GM19397 (cell line): ENCODE data around the gene VPS26C.
A peak's percentile ranks its signal among the peaks of the same experiment; 100 is the strongest.

Source experiments
- ATAC-seq: cut with Tn5 transposase; IDR thresholded peaks from one replicate; pipeline ENCODE4 v1.9.1; 2021; ENCODE audit warnings: mild to moderate bottlenecking, moderate library complexity; ENCODE audit not compliant: unreplicated experiment

The VPS26C gene

DNA sequence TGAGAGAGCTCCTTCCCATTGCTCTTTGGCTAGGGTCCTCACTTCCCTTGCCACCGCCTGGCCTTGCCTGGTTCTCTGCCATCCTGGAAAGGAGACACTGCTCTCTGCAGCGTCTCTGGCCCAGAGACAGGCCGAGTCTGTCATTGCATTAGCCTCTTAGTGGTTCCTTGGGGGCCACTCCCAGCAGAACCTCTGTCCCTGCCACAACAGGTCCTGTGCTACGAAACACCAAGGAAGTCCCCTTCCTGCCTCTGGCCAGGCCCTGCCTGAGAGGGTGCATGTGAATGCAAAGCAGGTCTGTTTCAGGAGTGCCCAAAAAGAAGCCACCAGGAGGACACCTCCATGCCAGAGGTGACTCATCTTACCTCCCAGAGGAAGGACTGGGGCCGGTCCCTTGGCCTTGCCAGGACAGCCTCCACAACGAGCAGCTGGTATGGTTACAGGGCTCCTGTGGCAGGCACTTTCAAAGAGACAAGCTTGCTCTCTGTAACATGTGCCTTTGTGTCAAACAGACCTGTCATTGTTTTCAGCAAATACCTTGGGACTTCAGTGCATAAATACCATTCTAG lies 59.6 kb downstream of the VPS26C start:
- peak; percentile 46 for ATAC-seq

DNA sequence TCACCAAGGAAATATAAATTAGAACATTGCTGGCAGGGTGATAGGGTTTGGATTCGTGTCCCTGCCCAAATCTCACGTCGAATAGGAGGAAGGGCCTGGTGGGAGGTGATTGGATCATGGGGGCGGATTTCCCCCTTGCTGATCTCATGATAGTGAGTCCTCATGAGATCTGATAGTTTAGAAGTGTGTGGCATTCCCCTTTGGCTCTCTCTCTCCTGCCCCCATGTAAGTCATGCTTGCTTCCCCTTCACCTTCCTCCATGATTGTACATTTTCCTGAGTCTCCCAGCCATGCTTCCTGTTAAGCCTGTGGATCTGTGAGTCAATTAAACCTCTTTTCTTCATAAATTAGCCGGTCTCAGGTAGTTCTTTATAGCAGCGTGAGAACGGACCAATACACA lies 60.6 kb downstream of the VPS26C start:
- ATAC-seq, result no peak

DNA sequence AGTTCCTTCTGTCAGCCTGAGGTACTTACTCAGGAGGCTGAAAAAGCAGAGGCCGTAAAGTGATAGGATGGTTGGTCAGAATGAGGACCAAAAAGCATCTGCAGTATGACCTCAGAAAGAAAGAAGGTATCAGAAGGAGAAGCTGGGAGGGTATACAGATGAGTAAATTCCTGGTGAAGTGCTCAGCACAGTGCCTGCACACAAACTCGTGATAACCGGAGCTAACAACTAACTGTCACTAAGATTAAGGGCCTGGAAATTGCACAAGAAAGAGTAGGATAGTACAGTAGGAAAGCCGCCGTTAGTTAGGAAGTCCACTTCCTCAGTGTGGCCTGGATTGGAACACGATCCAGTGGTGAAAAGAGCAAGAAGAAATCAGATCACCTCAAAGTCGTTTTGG lies 62.6 kb downstream of the VPS26C start:
- no peak for ATAC-seq

DNA sequence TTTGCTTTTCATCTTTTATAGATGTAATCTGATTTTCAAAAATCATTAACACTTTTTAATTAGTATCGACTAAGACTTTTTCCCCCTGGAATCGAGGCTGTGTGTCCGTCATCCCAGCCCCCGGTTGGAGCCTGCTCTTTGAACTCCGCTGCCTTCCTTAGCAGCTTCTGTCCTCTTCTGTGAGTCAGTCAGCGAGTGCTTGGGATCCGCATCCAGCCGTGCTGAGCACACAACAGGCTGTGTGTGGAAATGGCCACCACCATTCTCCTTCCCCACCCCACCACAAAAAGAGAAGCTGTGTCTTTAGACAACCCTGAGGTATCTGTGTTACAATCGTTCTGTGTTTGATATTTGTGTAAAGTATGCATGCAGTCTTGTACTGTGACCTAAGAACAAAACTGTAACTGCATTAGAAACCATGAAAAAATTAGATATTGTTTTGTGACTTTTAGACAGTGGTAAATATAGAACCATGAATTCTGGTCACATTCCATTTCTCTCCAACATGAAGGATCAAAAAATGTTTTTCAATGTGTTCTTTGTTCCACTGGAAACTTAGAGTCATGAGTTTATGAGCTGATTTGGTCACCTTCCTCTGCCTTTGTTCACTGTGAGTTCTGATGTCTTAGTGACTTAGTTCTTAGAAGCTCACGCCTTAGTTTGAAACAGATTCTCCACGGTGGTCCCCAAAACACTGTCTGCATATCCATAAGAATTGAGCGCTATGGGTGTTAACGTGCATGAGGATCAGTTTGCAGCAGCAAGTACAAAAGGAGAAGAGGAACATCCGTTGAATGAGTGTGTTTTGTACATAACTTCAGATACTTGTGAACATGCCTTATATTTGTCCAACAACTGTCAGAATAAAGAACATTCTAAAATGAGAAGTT lies 64.7 kb downstream of the VPS26C start:
- ATAC-seq, result no peak

DNA sequence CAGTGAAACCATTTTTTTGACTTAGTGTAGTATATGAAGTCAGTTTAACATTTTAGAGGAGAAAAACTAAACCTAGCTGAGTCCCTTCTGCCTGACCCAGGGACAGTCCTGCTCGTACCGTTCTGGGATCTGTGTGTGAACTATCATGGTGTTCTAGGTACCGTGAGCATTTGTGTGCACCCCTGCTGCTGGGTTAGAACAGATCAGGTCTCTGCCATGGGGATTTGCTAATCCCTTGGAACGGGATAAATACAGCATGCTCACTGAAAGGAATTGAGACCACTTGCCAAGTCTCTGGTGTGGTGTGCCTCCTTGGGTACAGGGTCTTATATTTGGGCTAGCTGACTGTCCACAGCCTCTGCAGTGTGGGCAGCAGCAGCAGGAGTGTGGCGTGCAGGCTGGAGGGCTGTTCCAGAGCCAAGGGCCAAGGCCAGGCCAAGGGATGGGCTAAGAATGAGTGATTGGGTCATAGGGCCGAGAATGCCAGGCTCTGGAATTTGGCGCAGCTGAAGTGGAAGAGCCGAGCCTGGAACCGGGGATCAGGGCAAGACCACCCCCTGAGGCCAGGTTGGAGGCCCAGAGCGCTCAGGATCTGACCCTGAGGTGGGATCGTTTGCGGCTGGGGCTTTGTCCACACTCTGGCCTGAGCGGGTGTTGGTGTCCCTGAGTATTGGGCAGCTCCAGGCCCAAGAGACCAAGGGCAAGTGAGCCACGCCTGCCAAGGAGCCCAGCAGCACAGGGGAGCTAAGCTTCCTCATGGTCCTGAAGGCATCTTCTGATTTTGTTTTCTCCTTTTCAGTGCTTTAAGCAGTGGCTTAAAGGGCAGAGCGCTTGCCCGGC lies 66.3 kb downstream of the VPS26C start:
- ATAC-seq, result no peak

DNA sequence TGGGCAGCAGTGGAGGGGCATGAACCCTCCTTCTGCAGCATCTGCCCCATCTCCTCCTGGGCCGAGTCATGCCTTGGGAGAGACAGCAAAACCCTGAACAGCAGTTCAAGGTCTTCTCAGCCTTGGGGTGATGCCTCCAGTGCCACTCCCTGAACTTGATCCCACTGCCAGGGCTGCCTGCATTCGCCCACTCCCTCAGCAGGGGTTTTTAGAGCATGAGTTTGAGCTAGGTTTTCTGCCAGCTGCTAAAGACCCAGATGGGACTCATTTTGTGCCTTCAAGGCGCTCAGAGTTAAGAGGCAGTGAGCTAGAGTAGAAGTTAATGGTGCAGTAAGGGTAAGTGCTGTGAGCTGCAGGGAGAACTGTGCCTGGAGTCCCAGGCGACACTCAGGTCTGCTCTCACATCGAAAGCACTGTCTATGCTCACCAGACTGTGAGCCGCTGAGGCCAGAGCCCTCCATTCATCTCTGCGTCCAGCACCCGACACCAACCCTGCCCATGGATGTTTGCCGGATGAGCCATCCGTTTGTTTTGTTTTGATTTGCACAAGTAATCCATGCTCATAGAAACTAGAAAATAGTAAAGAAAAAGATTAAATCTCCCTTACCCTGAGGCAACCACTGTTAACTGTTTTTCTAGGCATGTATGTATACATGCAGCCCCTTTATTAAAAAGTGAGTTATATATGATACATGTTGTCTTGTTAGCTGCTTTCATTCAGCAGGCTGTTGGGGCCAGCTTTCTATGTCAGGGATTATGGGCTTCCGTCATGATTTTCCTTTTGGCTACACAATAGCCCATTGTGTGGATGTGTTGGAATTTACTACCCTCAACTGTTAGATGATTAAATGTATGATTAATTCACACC lies 67.8 kb downstream of the VPS26C start:
- no peak for ATAC-seq

DNA sequence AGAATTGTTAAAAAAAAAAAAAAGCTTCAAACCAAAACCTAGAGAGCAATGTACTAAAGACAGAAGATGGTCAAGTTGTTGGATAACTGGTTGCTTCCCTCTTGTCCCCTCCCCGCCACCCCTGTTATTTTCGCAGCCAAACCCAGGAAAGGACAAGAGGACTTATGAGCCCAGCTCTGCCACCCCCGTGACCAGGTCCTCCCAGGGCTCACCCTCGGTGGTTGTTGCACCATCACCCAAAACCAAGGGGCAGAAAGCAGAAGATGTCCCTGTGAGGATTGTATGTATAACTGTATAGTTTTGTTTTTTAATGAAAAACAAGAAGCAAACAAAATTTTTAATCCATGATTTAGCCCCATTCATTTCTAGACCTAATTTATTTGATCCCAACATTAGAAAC lies 69.4 kb downstream of the VPS26C start:
- ATAC-seq, result no peak

DNA sequence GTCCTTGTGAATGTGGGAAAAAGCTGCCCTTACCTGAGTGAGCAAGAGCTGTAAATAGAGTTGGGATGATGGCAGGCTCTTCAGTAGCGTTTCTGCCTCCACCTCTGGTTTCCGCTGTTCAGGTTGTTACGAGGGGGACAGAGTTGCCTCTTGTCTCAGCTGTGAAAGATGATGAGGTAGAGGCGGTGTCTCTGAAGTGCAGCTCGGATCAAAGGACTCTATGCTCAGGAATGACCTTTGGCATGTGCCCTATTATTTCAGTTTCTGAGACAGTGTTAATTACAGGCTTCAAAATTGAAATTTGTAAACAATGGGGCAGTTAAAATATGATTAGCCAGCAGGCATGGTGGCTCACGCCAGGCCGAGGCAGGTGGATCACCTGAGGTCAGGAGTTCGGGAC lies 70.3 kb downstream of the VPS26C start:
- no peak for ATAC-seq

DNA sequence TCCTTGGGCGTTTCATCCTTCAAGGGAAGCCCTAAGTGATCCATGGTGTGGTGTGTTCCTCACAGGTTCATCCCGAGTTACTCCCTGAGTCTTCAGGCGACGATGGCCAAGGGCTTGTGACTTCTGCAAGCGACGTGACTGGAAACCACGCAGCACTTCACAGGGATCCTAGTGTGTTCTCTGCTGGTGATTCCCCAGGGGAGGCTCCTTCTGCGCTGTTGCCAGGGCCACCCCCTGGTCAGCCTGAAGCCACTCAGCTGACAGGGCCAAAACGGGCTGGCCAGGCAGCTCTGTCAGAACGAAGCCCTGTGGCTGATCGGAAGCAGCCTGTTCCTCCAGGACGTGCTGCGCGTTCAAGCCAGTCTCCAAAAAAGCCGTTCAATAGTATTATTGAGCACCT lies 71.5 kb downstream of the VPS26C start:
- no peak for ATAC-seq

DNA sequence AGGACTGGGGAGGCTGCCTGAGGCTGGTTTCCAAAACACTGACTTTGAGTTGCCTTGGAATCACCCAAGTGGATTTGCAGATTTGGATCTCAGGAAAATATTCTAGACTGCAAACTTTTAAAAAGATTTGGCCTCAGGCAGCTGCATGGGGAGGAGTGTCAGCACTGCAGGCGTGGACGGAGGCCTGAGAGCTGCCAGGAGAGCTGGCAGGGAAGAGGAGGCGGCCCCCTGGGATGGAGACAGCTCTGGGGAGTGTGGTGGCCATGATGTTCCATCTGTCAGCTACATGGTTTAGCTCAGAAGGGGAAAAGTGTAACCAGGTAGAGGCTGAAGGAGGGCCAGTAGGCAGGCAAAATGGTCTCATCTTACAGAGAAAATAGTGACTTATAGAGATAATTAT lies 72.1 kb downstream of the VPS26C start:
- ATAC-seq, result no peak

DNA sequence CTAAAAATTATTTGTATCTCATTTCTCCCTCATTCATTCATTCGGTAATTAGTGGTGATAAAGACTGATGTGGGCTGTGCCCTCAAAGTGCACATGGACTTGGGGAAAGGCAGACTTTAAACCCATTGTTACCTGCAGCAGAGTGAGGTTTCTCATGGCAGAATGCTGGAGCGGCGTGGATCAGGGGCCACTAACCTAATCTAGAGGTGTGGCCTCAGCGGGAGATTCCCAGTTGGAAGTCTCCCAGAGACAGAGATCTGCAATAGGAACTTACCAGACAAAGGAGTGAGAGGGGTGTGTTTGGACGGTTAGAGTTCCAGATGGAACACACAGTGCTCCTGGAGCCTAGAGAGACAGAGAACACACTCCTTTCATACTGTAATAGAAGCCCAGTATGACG lies 73.5 kb downstream of the VPS26C start:
- no peak for ATAC-seq

DNA sequence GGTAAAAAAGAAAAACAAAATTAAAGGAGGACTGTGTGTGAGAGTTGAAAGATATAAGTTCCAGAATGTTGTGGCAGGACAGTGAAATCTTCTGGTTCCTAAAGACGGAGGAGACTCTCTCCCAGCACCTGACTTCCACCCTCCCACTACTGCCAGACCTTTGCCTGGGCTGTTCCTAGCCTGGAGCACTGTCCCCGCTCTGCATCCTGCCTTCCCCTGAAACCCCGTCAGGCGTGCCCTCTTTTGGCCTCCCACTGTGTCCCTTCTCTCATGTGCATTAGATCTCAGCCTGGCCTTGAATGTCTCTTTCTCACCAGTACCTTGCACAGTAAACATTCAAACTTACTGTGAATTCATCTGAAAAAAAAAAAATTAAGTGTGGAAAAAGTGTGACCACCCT lies 74.1 kb downstream of the VPS26C start:
- ATAC-seq, result no peak

DNA sequence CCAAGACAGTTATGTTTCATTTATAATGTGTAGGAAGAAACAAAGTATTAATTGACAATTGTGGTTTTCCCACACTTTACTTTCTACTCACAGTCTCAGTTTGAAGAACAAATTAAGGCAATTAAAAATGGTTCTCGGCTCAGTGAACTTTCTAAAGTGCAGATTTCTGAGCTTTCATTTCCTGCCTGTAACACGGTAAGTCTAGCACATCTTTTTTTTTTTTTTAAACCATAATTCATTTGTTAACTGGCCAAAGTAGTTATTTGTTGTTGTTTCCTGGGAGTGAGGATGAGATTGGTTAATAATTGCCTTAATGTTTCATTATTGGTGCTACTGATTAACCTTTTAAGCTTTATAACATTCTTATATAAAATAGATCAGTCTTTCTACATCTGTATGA lies 75.1 kb downstream of the VPS26C start:
- no peak for ATAC-seq

DNA sequence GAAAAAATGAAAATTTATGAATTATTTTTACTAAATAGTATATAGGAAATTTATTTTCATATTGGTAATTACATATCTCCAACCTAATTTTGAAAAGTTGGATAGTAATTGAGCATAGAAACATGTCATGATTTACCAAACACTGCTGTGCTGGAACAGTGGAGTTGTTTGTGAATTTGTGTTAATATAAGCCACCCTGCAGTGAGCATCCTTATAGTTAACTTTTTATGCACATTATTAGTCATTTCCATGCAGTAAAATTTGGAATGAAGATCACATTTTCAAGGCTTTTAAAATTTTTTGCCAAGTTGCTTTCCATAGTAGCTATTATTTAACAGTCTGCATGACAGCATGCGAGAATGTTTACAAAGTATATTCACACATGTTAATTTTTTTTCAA lies 78.3 kb downstream of the VPS26C start:
- ATAC-seq, result no peak

DNA sequence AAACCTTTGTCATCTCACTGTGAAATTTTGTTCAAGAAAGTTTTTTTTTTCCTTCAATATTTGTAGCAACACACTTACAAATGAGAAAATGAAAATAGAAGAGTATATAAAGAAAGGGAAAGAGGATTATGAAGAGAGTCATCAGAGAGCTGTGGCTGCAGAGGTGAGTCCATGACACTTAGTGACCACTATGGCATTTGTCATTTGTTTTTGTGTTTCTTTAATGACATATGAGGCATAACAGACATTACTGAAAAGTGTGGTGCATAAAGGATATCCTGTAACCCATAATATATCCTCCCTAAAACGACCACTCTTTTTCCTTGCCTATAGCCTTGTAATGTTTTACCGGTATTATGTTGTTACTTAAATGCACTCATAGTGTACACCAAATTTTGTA lies 80.2 kb downstream of the VPS26C start:
- ATAC-seq, result no peak

DNA sequence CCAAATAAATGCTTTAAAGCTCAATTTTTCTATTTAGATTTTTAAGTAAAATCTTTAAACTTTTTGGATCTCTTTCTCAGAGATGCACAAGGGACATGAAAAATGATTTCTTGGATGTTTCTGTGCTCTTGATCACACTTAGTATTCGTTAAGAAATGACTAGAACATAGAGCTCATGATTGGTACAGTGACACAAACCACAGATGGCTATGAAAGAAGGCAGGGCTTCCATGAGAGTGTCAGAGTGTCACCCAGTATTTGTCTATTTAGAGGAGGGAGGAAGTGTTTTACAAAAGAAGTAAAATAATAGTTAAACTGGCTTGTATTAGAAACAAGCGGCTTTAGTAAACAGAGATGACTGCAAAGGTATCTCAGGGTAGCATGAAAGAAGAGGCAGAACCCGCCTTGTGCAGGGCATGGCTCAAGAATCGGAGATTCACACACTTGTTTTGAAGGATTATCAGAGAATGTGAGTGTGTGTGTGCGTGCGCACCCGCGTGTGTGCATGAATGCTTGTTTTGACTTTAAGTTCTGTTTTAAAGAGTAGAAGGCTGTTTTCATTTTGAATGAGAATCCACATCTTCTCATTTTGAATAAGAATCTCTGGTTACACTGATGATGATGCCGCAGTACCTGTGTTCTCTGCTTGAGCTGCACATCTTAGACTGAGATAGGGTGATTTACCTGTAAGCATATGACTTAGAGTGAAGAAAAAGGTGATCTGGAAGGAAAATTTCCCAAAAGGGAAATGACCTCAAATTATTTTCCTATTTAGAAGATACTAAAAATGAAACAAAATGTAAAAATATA lies 82.1 kb downstream of the VPS26C start:
- ATAC-seq, result no peak

DNA sequence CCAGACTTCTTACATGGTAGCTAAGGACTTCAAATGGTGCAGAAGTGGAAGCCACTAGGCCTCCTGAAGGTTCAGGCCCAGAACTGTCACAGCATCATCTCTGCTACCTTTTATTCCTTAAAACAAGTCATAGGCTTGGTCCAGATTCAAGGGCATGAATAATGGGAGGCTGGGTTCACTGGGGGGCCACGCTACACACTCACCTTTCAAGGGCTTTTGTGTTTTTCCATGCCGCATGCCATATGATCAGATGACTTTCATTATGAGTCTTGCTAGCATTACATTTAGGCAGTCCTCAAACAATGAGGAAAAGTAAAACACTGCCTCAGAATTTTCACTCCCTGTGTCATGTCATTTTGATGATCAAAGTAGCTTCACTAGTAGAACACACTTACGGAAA lies 83.4 kb downstream of the VPS26C start:
- ATAC-seq, result no peak

DNA sequence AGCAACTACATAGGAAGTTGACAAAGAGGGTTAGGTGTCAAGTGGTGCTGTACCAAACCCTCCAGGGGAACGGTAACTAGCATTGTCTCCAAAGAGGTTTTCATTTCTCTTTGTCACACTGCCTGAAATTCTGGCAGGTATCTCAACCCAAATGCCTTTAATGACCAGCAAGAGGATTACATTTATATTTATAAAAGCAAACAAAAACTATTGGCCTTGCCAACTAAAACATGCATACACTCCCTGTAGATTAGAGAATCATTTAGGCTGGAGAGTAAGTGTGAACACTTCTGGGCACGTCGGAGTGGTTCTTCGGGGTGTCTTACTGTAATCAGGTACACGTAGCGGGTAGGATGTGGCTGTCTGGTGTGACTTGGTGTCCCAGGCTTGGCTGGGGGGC lies 84.9 kb downstream of the VPS26C start:
- no peak for ATAC-seq

DNA sequence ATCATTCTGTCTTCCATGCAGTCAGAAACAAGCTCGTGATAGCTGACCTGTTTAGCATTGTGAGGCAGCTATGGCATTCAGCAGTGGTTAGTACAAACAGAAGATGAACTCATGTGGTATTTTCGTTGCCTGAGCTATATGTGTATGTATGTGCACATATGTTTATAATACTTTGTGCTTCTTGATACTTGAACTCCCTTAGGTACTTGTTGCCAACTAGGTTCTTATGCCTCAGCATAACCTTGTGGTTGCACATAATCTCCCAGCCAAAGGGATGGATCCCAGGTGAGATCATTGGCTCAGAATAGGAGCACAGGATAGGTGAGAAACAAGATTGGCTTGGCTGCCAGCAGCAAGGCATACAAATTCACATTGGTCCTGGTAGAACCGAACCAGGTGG lies 86.1 kb downstream of the VPS26C start:
- ATAC-seq, result no peak

DNA sequence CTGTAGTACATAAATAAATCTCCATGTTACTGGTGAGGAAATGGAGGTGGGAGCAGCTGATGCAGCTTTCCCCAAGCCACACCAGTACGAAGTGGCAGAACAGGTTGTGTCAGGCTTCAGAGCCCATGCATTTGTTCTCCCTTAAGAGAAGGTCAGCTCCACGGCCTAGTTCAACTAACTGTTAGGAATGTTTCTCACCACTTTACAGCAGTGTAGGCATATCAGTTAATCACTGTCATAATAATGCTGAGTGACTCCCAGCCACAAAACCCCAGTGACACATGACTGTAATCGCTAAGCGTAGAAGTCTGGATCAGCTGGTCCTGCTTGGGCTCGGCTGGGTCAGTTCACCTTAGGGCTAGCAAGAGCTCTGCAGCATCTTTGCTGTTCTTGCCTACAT lies 90.4 kb downstream of the VPS26C start:
- no peak for ATAC-seq
